HG03460 (cell line): ENCODE measurements around the gene RHBDD2.
"Not testable (repeated sequence)": the region's sequence is repeated elsewhere in the genome, so short reads cannot be mapped to it uniquely, and the experiment has no call there.

Experiments
- ATAC-seq: cut with Tn5 transposase; IDR thresholded peaks from one replicate; pipeline ENCODE4 v1.9.1; 2021; ENCODE audit not compliant: unreplicated experiment

The RHBDD2 gene

DNA sequence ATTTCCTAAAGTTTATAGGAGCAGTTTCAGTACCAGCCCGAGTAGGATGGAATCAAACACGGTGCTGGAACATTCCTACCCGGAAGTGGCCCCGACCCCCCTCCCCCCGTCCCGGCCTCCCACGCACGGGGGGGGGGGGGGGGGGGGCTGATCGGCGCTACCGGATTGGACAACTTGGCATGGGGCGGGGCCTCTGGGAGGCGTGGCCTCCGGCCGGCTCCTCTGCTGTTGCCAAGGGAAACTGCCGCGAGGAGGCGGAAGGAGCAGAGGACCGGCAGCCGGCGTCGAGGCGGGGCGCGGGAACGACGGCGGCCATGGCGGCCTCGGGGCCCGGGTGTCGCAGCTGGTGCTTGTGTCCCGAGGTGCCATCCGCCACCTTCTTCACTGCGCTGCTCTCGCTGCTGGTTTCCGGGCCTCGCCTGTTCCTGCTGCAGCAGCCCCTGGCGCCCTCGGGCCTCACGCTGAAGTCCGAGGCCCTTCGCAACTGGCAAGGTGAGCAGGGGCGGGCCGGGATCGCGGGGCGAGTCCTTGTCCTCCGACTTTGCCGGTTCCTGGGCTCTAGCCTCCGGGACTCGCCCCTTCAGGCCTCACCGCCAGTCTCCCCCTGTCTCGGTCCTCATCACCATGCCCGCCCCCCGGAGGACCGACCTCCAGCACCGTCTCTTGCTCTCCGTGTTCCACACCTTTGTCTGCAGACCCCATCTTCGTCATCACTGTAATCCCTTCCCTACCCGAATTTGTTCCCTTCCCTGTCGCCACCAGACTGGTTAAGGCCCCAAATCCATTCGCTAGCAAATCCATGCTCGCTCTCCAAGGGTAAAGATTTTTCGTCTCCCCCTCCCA, at the start of gene RHBDD2:
RHBDD2 (plus strand) TSS at position 266 of the 843 bp plus-strand sequence; CDS start at position 315, 49 bp downstream.
- peak; percentile 90 for ATAC-seq

GRCh38 chr7:75829656-75830055, 49.2 kb upstream of the RHBDD2 start:
- not testable (repeated sequence) for ATAC-seq

DNA sequence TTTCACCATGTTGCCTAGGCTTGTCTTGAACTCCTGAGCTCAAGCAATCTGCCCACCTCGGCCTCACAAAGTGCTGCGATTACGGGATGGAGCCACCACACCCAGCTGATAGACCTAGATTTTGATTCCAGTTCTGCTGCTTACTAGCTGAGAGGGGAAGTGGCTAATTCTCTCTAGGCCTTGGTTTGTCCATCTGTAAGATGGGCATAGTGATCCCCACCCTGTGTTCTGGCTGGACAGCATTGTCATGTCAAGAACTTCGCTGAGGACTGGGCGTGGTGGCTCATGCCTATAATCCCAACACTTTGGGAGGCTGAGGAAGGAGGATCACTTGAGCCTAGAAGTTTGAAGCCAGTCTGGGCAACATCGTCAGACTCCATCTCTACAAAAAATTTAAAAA, 47.9 kb upstream of the RHBDD2 start:
- ATAC-seq, result no peak

GRCh38 chr7:75833662-75834061, 45.2 kb upstream of the RHBDD2 start:
- ATAC-seq, result not testable (repeated sequence)

- ATAC-seq, result no peak
Observed at GRCh38 chr7:75835688-75836285, 43.0 kb upstream of the RHBDD2 start.

DNA sequence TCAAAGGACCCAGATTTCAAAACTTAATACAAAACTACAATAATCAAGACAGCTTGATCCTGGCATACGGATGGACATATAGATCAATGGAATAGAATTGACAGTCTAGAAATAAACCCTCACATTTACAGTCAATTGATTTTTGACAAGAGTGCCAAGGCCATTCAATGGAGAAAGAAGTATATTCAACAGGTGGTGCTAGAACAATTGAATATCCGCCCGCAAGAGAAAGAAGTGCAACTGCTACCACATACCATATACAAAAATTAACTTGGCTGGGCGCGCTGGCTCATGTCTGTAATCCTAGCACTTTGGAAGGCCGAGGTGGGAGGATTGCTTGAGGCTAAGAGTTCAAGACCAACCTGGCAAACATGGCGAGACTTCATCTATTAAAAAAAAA, 42.0 kb upstream of the RHBDD2 start:
- ATAC-seq, result no peak

GRCh38 chr7:75838281-75838930, 40.4 kb upstream of the RHBDD2 start:
- not testable (repeated sequence) for ATAC-seq

- no peak for ATAC-seq
Observed at GRCh38 chr7:75840029-75840428, 38.8 kb upstream of the RHBDD2 start.

DNA sequence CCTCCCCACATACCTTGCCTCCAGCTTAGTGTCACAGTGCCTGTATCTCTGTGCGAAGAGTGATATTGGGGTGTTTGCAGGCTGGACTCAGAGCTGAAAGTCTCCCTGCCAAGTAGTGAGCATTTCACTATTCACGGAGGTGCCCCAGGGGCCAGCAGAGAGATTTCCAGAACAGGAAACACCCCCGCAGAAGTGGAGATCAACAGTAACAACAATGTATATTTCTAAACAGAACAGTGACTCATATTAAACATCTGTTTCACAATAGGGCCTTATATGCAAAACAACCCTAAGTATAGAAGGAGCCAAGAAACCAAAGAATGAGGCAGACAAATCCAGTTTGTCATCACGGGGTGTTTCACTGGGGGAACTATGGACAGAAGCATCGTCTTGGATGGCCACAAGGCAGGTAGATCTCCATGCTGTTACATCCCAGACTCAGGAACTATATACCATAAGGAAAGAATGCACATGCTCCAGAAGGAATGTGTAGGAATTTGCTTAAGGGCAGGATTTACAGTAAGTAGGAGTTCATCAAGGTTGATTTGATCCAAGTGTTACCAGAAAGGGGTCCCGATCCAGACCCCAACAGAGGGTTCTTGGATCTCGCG, 35.9 kb upstream of the RHBDD2 start:
- peak; percentile 87 for ATAC-seq

- no peak for ATAC-seq
Observed at GRCh38 chr7:75843613-75844116, 35.2 kb upstream of the RHBDD2 start.

- ATAC-seq, result no peak
Observed at GRCh38 chr7:75844158-75844557, 34.7 kb upstream of the RHBDD2 start.

- ATAC-seq, result not testable (repeated sequence)
Observed at GRCh38 chr7:75845132-75845531, 33.7 kb upstream of the RHBDD2 start.

DNA sequence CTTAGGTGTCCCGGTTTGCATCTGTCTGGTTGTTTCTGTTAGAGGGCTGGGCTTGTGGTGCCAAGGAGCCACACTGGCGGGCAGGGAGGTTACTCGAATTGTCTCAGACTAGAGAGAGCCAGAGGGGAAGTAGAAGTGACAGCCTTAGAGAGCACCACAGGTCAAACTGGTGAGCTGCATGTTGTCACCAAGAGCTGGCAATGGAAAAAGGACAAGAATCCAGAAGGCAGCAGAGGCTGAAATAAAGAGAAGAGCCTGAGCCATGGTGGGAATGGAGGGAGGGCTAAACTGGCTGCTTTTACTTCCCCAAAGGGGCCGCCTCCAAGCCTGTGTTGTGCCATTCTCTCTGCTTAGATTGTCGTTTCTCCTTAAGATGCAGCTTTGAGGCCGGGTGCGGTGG, 31.1 kb upstream of the RHBDD2 start:
- ATAC-seq, result no peak

GRCh38 chr7:75849573-75849972, 29.3 kb upstream of the RHBDD2 start:
- ATAC-seq, result no peak

DNA sequence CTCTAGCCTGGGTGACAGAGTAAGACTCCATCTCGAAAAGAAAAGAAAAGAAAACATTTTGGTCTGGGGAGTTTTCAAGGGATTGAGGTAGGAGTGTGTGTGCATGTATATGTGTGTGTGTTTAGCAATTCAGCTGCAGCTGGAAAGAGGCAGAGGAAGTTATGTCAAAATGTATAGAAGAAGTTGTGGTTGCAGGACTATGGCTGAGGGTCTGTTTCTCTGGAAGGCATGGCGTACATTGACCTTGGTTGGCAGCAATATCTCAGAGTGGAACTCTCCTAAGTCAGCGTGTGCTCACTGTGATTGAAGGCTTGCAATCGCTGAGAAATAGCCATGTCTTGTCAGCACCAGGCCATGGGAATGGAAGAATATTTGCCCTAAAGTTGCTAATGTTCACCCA, 28.6 kb upstream of the RHBDD2 start:
- ATAC-seq, result no peak

DNA sequence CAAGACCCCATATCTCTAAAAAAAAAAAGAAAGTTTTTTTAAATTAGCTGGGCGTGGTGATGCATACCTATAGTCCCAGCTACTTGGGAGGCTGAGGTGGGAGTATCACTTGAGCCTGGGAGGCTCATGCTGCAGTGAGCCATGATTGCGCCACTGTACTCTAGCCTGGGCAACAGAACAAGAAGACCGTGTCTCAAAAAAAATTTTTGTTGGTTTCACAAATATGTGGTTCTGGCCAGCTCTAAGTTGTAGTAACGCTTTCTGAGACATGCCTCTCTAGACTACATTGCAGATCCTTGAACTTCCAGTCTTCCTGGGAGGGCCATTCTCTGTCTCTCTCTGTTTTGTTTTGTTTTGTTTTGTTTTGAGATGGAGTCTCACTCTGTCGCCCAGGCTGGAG, 24.6 kb upstream of the RHBDD2 start:
- no peak for ATAC-seq

- ATAC-seq, result not testable (repeated sequence)
Observed at GRCh38 chr7:75854813-75855345, 24.0 kb upstream of the RHBDD2 start.

DNA sequence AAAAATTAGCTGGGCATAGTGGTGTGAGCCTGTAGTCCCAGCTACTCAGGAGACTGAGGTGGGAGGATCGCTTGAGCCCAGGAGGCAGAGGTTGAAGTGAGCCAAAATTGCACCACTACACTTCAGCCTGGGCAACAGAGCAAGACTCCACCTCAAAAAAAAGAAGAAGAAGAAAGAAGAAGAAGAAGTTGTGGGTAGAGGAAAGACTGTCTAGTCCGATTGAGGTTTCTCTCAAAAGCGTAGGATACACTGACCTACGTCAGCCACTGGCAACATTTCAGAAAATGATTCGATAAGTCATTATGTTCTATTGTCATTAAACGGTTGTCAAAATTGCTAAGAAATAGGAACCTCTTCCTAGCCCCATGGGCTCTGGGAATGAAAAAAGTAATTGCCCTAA, 22.3 kb upstream of the RHBDD2 start:
- ATAC-seq, result no peak

GRCh38 chr7:75858410-75858809, 20.4 kb upstream of the RHBDD2 start:
- no peak for ATAC-seq

DNA sequence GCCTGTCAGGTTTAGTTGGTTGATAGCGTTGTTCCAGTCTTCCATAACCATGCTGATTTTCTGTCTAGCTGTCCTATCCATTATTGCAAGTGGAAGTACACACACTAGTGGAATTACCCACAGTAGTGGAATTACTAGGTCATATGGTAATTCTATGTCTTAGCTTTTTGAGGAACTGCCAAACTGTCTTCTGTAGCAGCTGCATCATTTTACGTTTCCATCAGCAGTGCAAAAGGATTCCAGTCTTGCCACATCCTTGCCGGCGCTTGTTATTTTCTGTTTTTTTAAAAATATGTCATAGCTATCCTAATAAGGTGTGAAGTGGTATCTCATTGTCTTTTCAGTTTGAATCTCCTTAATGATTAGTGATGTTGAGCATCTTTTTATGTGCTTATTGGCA, 17.2 kb upstream of the RHBDD2 start:
- no peak for ATAC-seq

DNA sequence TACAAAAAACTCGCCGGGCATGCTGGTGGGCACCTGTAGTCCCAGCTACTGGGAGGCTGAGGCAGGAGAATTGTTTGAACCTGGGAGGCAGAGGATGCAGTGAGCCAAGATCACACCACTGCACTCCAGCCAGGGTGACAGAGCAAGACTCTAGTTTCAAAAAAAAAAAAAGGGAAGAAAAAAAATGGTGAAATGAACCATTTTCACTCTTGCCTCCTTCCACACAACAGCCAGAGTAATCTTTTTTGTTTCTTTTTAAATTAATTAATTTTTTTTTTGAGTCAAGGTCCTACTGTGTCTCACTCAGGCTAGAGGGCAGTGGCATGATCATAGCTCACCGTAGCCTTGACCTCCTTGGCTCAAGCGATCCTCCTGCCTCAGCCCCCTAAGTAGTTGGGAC, 14.6 kb upstream of the RHBDD2 start:
- not testable (repeated sequence) for ATAC-seq
